GM12892 (cell line): ENCODE data around the gene NABP2.

Experiments used
- POLR2A ChIP-seq: IDR thresholded peaks from 2 replicates; pipeline ENCODE4 v1.6.1; 2011; ENCODE audit warnings: low read depth, low read length, control low read depth
- POLR2AphosphoS5 ChIP-seq: IDR thresholded peaks from 2 replicates; pipeline ENCODE4 v1.6.1; 2011; ENCODE audit warnings: low read depth, low read length, control low read depth
- TAF1 ChIP-seq: IDR thresholded peaks from 2 replicates; pipeline ENCODE4 v1.6.1; 2011; ENCODE audit warnings: low read depth, mild to moderate bottlenecking, control low read depth, low read length, borderline replicate concordance

GRCh38 chr12:56205445-56205844 is 18.7 kb upstream of the NABP2 start:
- TF ChIP-seq POLR2A: no peak
- TF ChIP-seq POLR2AphosphoS5: no peak
- no peak for TF ChIP-seq TAF1
